Mesenchymal stem cell (in vitro differentiated cells and primary cell): ENCODE data around the gene ARMC9.
"Not testable (repeated sequence)": the region's sequence is repeated elsewhere in the genome, so short reads cannot be mapped to it uniquely, and the experiment has no call there.

Source experiments
- DNase-seq: peaks from one replicate; pipeline ENCODE4 v3.0.0-alpha.2; 2013
- H2AFZ ChIP-seq: one replicate; pipeline ENCODE4 v1.6.1; 2013; ENCODE audit warnings: low read depth, mild to moderate bottlenecking, control low read depth, inconsistent platforms, low read length, moderate library complexity
- H2AK5ac ChIP-seq: 2 replicates; pipeline ENCODE4 v1.6.1; 2013; ENCODE audit warnings: low read length, moderate library complexity, mild to moderate bottlenecking, inconsistent platforms; ENCODE audit not compliant: severe bottlenecking
- H2BK120ac ChIP-seq: one replicate; pipeline ENCODE4 v1.6.1; 2013; ENCODE audit warnings: low read depth, mild to moderate bottlenecking, inconsistent platforms, low read length, moderate library complexity
- H2BK12ac ChIP-seq, 2 experiments: one replicate each; pipeline ENCODE4 v1.6.1; 2013; ENCODE audit warnings: inconsistent platforms in 2 of 2, low read length in 2 of 2, mild to moderate bottlenecking in 2 of 2, moderate library complexity in 2 of 2, control low read depth in 1 of 2
- H2BK15ac ChIP-seq: one replicate; pipeline ENCODE4 v1.6.1; 2013; ENCODE audit warnings: mild to moderate bottlenecking, low read depth, inconsistent platforms; ENCODE audit not compliant: poor library complexity, severe bottlenecking
- H2BK5ac ChIP-seq: 2 replicates; pipeline ENCODE4 v1.6.1; 2013; ENCODE audit warnings: low read depth, mild to moderate bottlenecking, low read length, control low read depth, inconsistent platforms; ENCODE audit not compliant: poor library complexity, severe bottlenecking
- H3K14ac ChIP-seq, 2 experiments: one replicate each; pipeline ENCODE4 v1.6.1; 2013; ENCODE audit warnings: inconsistent platforms in 2 of 2, low read length in 2 of 2, control low read depth in 1 of 2, mild to moderate bottlenecking in 1 of 2, moderate library complexity in 1 of 2
- H3K18ac ChIP-seq, 2 experiments: one replicate each; pipeline ENCODE4 v1.6.1; 2013; ENCODE audit warnings: inconsistent platforms in 2 of 2, low read length in 2 of 2, control low read depth in 1 of 2, low read depth in 1 of 2, mild to moderate bottlenecking in 1 of 2
- H3K23ac ChIP-seq, 2 experiments: one replicate each; pipeline ENCODE4 v1.6.1; 2013; ENCODE audit warnings: inconsistent platforms in 2 of 2, low read length in 2 of 2, mild to moderate bottlenecking in 2 of 2, moderate library complexity in 2 of 2, control low read depth in 1 of 2
- H3K27ac ChIP-seq: 2 replicates; pipeline ENCODE4 v1.5.1; 2013; ENCODE audit warnings: mild to moderate bottlenecking, moderate library complexity, low read length, control low read depth, inconsistent platforms; ENCODE audit not compliant: poor library complexity, severe bottlenecking
- H3K27me3 ChIP-seq, 2 experiments: 2 replicates each; pipeline versions ENCODE4 v1.6.1 to v1.7.0; 2013; ENCODE audit warnings: low read length in 2 of 2, mild to moderate bottlenecking in 2 of 2, moderate library complexity in 2 of 2, control low read depth in 1 of 2, inconsistent platforms in 1 of 2; ENCODE audit not compliant: control insufficient read depth in 1 of 2, insufficient read depth in 1 of 2
- H3K36me3 ChIP-seq, 2 experiments: 2 replicates each; pipeline versions ENCODE4 v1.6.1 to v1.7.0; 2013; ENCODE audit warnings: low read length in 2 of 2, control low read depth in 1 of 2, inconsistent platforms in 1 of 2, low read depth in 1 of 2, mild to moderate bottlenecking in 1 of 2; ENCODE audit not compliant: insufficient read depth in 2 of 2, control insufficient read depth in 1 of 2
- H3K4ac ChIP-seq, 2 experiments: one replicate each; pipeline ENCODE4 v1.6.1; 2013; ENCODE audit warnings: inconsistent platforms in 2 of 2, low read length in 2 of 2, mild to moderate bottlenecking in 2 of 2, moderate library complexity in 2 of 2, control low read depth in 1 of 2, low read depth in 1 of 2
- H3K4me1 ChIP-seq: 2 replicates; pipeline ENCODE4 v1.6.1; 2013; ENCODE audit warnings: low read depth, low read length, control low read depth; ENCODE audit not compliant: control insufficient read depth, insufficient read depth
- H3K4me2 ChIP-seq: 2 replicates; pipeline ENCODE4 v1.6.1; 2013; ENCODE audit warnings: low read length, mild to moderate bottlenecking, inconsistent platforms; ENCODE audit not compliant: poor library complexity, severe bottlenecking
- H3K4me3 ChIP-seq, 2 experiments: 2 replicates each; pipeline versions ENCODE4 v1.5.1 to v1.7.0; 2013; ENCODE audit warnings: low read length in 2 of 2, mild to moderate bottlenecking in 2 of 2, control low read depth in 1 of 2, low read depth in 1 of 2; ENCODE audit not compliant: insufficient read depth in 1 of 2
- H3K79me1 ChIP-seq: replicated peaks from 2 replicates; pipeline ENCODE4 v1.6.1; 2013; ENCODE audit warnings: mild to moderate bottlenecking, control low read depth, low read length, inconsistent platforms; ENCODE audit not compliant: poor library complexity, severe bottlenecking
- H3K9ac ChIP-seq: 2 replicates; pipeline ENCODE4 v1.7.0; 2013; ENCODE audit warnings: mild to moderate bottlenecking, low read length, moderate library complexity
- H3K9me3 ChIP-seq: 2 replicates; pipeline ENCODE4 v1.7.0; 2013; ENCODE audit warnings: mild to moderate bottlenecking, low read length; ENCODE audit not compliant: control insufficient read depth
- H4K8ac ChIP-seq: one replicate; pipeline ENCODE4 v1.6.1; 2013; ENCODE audit warnings: inconsistent platforms, mild to moderate bottlenecking, low read length, moderate library complexity
- H4K91ac ChIP-seq: one replicate; pipeline ENCODE4 v1.6.1; 2013; ENCODE audit warnings: mild to moderate bottlenecking, low read length, inconsistent platforms
- WGBS: methylation state at CpG from one replicate; pipeline ENCODE4 v1.1.7; 2013; ENCODE audit warnings: mixed read lengths; 5-methylcytosine and 5-hydroxymethylcytosine counted together

ARMC9 gene

GRCh38 chr2:231246171-231246842 lies 47.9 kb downstream of the ARMC9 start:
- no peak overlapping the region for H3K23ac ChIP-seq
- no peak overlapping the region for H2BK5ac ChIP-seq
- peaks cover 26% of the 10 kb centered on the region for H3K79me1 ChIP-seq
- no peak overlapping the region for H2AFZ ChIP-seq
- no peak overlapping the region for H3K4me3 ChIP-seq
- H4K8ac ChIP-seq = no peak overlapping the region
- peaks cover 61 to 82% of the 10 kb centered on the region in 2 experiments for H3K36me3 ChIP-seq
- 95% methylated on average over 6 of the region's 7 CpGs for WGBS
- H2BK120ac ChIP-seq = no peak overlapping the region
- H3K27ac ChIP-seq = no peak overlapping the region
- DNase-seq = no peak
- no peak overlapping the region for H3K18ac ChIP-seq
- H3K9me3 ChIP-seq = no peaks in the 10 kb centered on the region
- no peak overlapping the region for H2BK15ac ChIP-seq
- no peak overlapping the region for H3K14ac ChIP-seq
- no peak overlapping the region for H4K91ac ChIP-seq
- H3K27me3 ChIP-seq = no peaks in the 10 kb centered on the region
- peaks cover 4% of the 10 kb centered on the region for H3K4me1 ChIP-seq
- H3K4ac ChIP-seq = no peak overlapping the region
- no peak overlapping the region for H2AK5ac ChIP-seq
- no peak overlapping the region for H3K9ac ChIP-seq
- H2BK12ac ChIP-seq = no peak overlapping the region
- no peak overlapping the region for H3K4me2 ChIP-seq

- Histone ChIP-seq H3K4ac (no peak overlapping the region), H2BK120ac (no peak overlapping the region), H3K4me3 (no peak overlapping the region), H3K18ac (no peak overlapping the region), H3K79me1 (peaks cover 23% of the 10 kb centered on the region), H2BK15ac (no peak overlapping the region), H4K8ac (no peak overlapping the region), H3K9me3 (no peaks in the 10 kb centered on the region), H2AFZ (no peak overlapping the region), H2BK5ac (no peak overlapping the region), H3K27me3 (no peaks in the 10 kb centered on the region), H3K36me3 (peaks cover 57 to 85% of the 10 kb centered on the region in 2 experiments), H2AK5ac (no peak overlapping the region), H3K4me2 (no peak overlapping the region), H3K14ac (no peak overlapping the region), H4K91ac (no peak overlapping the region), H2BK12ac (no peak overlapping the region), H3K4me1 (peaks cover 2% of the 10 kb centered on the region), H3K23ac (no peak overlapping the region), H3K9ac (no peak overlapping the region), H3K27ac (no peak overlapping the region)
- DNase-seq = no peak
- 96% methylated on average over 3 of the region's 5 CpGs for WGBS
These were observed 51.7 kb downstream of the ARMC9 start for GRCh38 chr2:231250146-231250545.

GRCh38 chr2:231250698-231251097 lies 52.3 kb downstream of the ARMC9 start:
- Histone ChIP-seq H3K9ac (no peak overlapping the region), H3K14ac (no peak overlapping the region), H2BK5ac (no peak overlapping the region), H3K18ac (no peak overlapping the region), H2BK15ac (no peak overlapping the region), H3K4me2 (no peak overlapping the region), H3K9me3 (no peaks in the 10 kb centered on the region), H3K4me1 (peaks cover 2% of the 10 kb centered on the region), H3K27me3 (no peaks in the 10 kb centered on the region), H3K36me3 (peaks cover 54 to 85% of the 10 kb centered on the region in 2 experiments), H3K4me3 (no peak overlapping the region), H3K23ac (no peak overlapping the region), H4K91ac (no peak overlapping the region), H2AFZ (no peak overlapping the region), H4K8ac (no peak overlapping the region), H3K79me1 (peaks cover 22% of the 10 kb centered on the region), H2BK120ac (no peak overlapping the region), H3K4ac (no peak overlapping the region), H3K27ac (no peak overlapping the region), H2BK12ac (no peak overlapping the region), H2AK5ac (no peak overlapping the region)
- no peak for DNase-seq
- WGBS = 97% methylated on average over 3 of the region's 3 CpGs

- not testable (repeated sequence) for H3K14ac ChIP-seq, H4K8ac ChIP-seq, H2BK120ac ChIP-seq, H3K4ac ChIP-seq, H3K4me1 ChIP-seq, H3K9ac ChIP-seq, DNase-seq, H3K4me3 ChIP-seq, H2BK12ac ChIP-seq, H3K4me2 ChIP-seq, H3K27ac ChIP-seq, H4K91ac ChIP-seq, H3K27me3 ChIP-seq, H3K23ac ChIP-seq, H3K9me3 ChIP-seq, H3K18ac ChIP-seq, H2BK5ac ChIP-seq, H2AFZ ChIP-seq, H2BK15ac ChIP-seq
- H2AK5ac ChIP-seq = peak overlapping the region; percentile 2
- WGBS = 96% methylated on average over 6 of the region's 6 CpGs
- H3K36me3 ChIP-seq = peaks cover 54 to 85% of the 10 kb centered on the region in 2 experiments
- H3K79me1 ChIP-seq = peaks cover 17% of the 10 kb centered on the region
These were observed 54.9 kb downstream of the ARMC9 start for GRCh38 chr2:231253292-231253691.
